Naive thymus-derived CD4-positive, alpha-beta T cell (primary cell): ENCODE results near the gene NOS3. TPM values are rescaled to one million over a fixed set of nuclear protein-coding genes. Genes with fewer than 3 reads are reported as not detected.
A peak's percentile ranks its signal among the peaks of the same experiment; 100 is the strongest.

Experiments
- ATAC-seq: fragments of 150-1000 bp; cut with Tn5 transposase; 2 replicates; pipeline ENCODE4 v1.10.0; 2021; ENCODE audit warnings: mild to moderate bottlenecking, moderate library complexity
- CTCF ChIA-PET: fragments of 350-600 bp; sonication (Branson Sonifier 250); formaldehyde crosslinking; loops from one replicate; lab custom pipeline; 2021; ENCODE audit warnings: antibody characterized with exemption; lab: Charles Lee
- POLR2A ChIA-PET: fragments of 350-600 bp; sonication (Branson Sonifier 250); formaldehyde crosslinking; loops from one replicate; lab custom pipeline; 2021; ENCODE audit warnings: antibody characterized with exemption, inconsistent platforms; lab: Charles Lee
- DNase-seq, 9 donors: peaks; one replicate each; pipeline versions ENCODE4 v3.0.0 to v3.0.0-alpha.2; 2020 to 2022; ENCODE audit warnings: mixed read lengths in 1 of 9
- H3K27ac ChIP-seq: one replicate; pipeline ENCODE4 v1.7.0; 2013; ENCODE audit warnings: mild to moderate bottlenecking, low read depth, low read length, moderate library complexity
- H3K27me3 ChIP-seq, 2 donors: one replicate each; pipeline ENCODE4 v1.7.0; 2013; ENCODE audit warnings: low read length in 2 of 2, mild to moderate bottlenecking in 2 of 2, moderate library complexity in 2 of 2; ENCODE audit not compliant: control insufficient read depth in 2 of 2, insufficient read depth in 2 of 2
- H3K36me3 ChIP-seq, 3 experiments: 1 replicate in 2 of 3; 2 replicates in 1 of 3; pipeline ENCODE4 v1.7.0; 2013; ENCODE audit warnings: low read length in 3 of 3, mild to moderate bottlenecking in 3 of 3, moderate library complexity in 1 of 3; ENCODE audit not compliant: insufficient read depth in 3 of 3, control insufficient read depth in 2 of 3
- H3K4me1 ChIP-seq, 2 donors: one replicate each; pipeline ENCODE4 v1.7.0; 2013; ENCODE audit warnings: low read length in 2 of 2, mild to moderate bottlenecking in 2 of 2, moderate library complexity in 1 of 2; ENCODE audit not compliant: control insufficient read depth in 2 of 2, insufficient read depth in 2 of 2
- H3K4me3 ChIP-seq: 2 replicates; pipeline ENCODE4 v1.7.0; 2013; ENCODE audit warnings: mild to moderate bottlenecking, low read length
- H3K9me3 ChIP-seq, 3 experiments: 1 replicate in 2 of 3; 2 replicates in 1 of 3; pipeline ENCODE4 v1.7.0; 2013; ENCODE audit warnings: low read length in 3 of 3; ENCODE audit not compliant: control insufficient read depth in 2 of 3
- H3K27ac Mint-ChIP-seq, 9 donors: one replicate each; pipeline ENCODE4 v1.8.0; 2020 to 2022; ENCODE audit warnings: mixed read lengths in 9 of 9, mild to moderate bottlenecking in 8 of 9, moderate library complexity in 5 of 9, inconsistent platforms in 2 of 9
- H3K27me3 Mint-ChIP-seq, 5 donors: one replicate each; pipeline ENCODE4 v1.8.0; 2021 to 2022; ENCODE audit warnings: mixed read lengths in 5 of 5, mild to moderate bottlenecking in 1 of 5
- H3K36me3 Mint-ChIP-seq, 5 donors: one replicate each; pipeline ENCODE4 v1.8.0; 2020 to 2022; ENCODE audit warnings: mixed read lengths in 5 of 5, mild to moderate bottlenecking in 3 of 5, inconsistent platforms in 1 of 5
- H3K4me1 Mint-ChIP-seq, 7 donors: one replicate each; pipeline ENCODE4 v1.8.0; 2020 to 2022; ENCODE audit warnings: mixed read lengths in 7 of 7, mild to moderate bottlenecking in 3 of 7, inconsistent platforms in 1 of 7
- H3K4me3 Mint-ChIP-seq, 10 donors: one replicate each; pipeline ENCODE4 v1.8.0; 2020 to 2022; ENCODE audit warnings: mild to moderate bottlenecking in 10 of 10, mixed read lengths in 10 of 10, moderate library complexity in 6 of 10, inconsistent platforms in 2 of 10
- H3K9me3 Mint-ChIP-seq, 11 donors: one replicate each; pipeline ENCODE4 v1.8.0; 2020 to 2022; ENCODE audit warnings: mixed read lengths in 11 of 11, mild to moderate bottlenecking in 4 of 11, inconsistent platforms in 1 of 11, moderate library complexity in 1 of 11
- intact Hi-C, 2 donors: fragments of 100-400 bp; cut with micrococcal nuclease; formaldehyde crosslinking; loops; one replicate each; pipeline ENCODE4 v1.15.1; 2023
- polyA plus RNA-seq, 2 donors: library from polyadenylated mRNA; unstranded; fragments of 300-500 nt; fragmentation: Illumina TruSeq; gene quantifications; one replicate each; pipeline ENCODE4 v1.2.3, GENCODE V29; 2021
- total RNA-seq, 6 experiments: library from RNA in 5 of 6; stranded (reverse) in 5 of 6; gene quantifications; 1 replicate in 5 of 6; 2 replicates in 1 of 6; pipeline ENCODE4 v1.2.3 and lab custom pipeline; 2021 to 2026

Gene NOS3
- total and polyA plus RNA-seq, 7 experiments from 2014 or later: 2.8 to 19.1 (median 7.9) TPM

DNA sequence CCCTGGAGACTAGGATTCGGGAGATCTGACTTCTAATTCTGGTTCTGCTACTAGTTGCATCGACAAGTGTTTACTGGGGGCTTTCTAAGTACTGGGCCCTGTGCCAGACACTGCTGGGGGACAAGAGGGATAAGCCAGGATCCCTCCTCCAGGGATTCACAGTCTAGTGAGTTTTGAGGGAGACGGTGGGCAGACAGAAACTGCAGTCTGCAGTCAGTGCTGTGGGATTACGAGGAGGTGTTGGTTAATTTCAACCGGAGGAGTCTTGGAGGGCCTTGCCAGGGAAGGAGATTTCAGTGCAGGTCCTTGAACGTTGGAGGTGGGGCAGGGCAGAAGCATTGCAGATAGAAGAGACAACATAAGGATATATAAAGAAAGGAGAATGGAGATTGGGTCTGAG lies 9.2 kb upstream of the NOS3 start:
- peaks cover 8 to 9% of the 10 kb centered on the region in 2 donors for H3K27me3 ChIP-seq
- no peak for DNase-seq
- H3K36me3 ChIP-seq: no peaks in the 10 kb centered on the region
- POLR2A ChIA-PET: no interaction called here
- CTCF ChIA-PET: no interaction called here
- Mint-ChIP-seq H3K27me3 (peaks cover 17 to 78% (median 33%) of the 10 kb centered on the region in 5 donors), H3K4me3 (no peak overlapping the region), H3K27ac (peak overlapping the region in 1 of 9 donors; percentile 1), H3K4me1 (peaks cover 21 to 27% (median 24%) of the 10 kb centered on the region in 7 donors), H3K36me3 (peaks cover 0 to 5% (median 0%) of the 10 kb centered on the region in 5 donors), H3K9me3 (peaks cover 0 to 4% (median 0%) of the 10 kb centered on the region in 11 donors)
- no peak overlapping the region for H3K27ac ChIP-seq
- peaks cover 12 to 23% of the 10 kb centered on the region in 2 donors for H3K4me1 ChIP-seq
- ATAC-seq: no peak
- intact Hi-C loops: loop anchor here in 1 of 2 donors (10.0 kb wide), 1 partner anchor 207 kb away; no protein-coding TSS in a partner anchor
- H3K4me3 ChIP-seq: no peak overlapping the region
- no peaks in the 10 kb centered on the region for H3K9me3 ChIP-seq

DNA sequence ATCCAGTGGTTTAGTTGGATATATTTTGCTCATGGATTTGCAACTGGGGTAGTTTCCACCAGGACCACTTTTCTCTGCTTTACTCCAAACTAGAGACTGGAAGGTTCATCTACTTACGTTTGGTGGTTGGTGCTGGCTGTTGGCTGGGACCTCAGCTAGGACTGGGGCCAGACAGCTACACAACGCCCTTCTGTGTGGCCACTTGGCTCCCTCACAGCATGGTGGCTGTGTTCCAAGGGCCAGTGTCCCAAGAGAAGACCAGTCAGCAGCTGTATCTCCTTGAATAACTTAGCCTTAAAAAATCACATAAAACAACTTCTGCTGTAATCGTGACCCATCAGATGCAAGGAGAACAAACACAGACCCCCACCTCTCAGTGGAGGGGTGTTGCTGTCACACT lies 8.5 kb upstream of the NOS3 start:
- Histone ChIP-seq H3K4me1 (peaks cover 12 to 16% of the 10 kb centered on the region in 2 donors), H3K36me3 (no peaks in the 10 kb centered on the region), H3K4me3 (no peak overlapping the region), H3K27me3 (peaks cover 3% of the 10 kb centered on the region in 2 donors), H3K27ac (no peak overlapping the region), H3K9me3 (no peaks in the 10 kb centered on the region)
- H3K4me3 Mint-ChIP-seq: no peak overlapping the region
- ATAC-seq (no peak), DNase-seq (no peak)
- H3K27ac Mint-ChIP-seq: no peak overlapping the region
- intact Hi-C loops: loop anchor here in 1 of 2 donors (10.0 kb wide), 1 partner anchor 208 kb away; no protein-coding TSS in a partner anchor
- peaks cover 14 to 22% (median 17%) of the 10 kb centered on the region in 7 donors for H3K4me1 Mint-ChIP-seq
- POLR2A ChIA-PET: interaction anchor here (0.5 kb wide), 1 partner anchor 655 kb away, joined by 3 read pairs; no protein-coding TSS in a partner anchor
- CTCF ChIA-PET: interaction anchor here (0.7 kb wide), 1 partner anchor 84 kb away, joined by 5 read pairs; no protein-coding TSS in a partner anchor
- peaks cover 0 to 4% (median 0%) of the 10 kb centered on the region in 5 donors for H3K36me3 Mint-ChIP-seq
- peaks cover 10 to 73% (median 26%) of the 10 kb centered on the region in 5 donors for H3K27me3 Mint-ChIP-seq
- H3K9me3 Mint-ChIP-seq: peaks cover 0 to 4% (median 0%) of the 10 kb centered on the region in 11 donors

DNA sequence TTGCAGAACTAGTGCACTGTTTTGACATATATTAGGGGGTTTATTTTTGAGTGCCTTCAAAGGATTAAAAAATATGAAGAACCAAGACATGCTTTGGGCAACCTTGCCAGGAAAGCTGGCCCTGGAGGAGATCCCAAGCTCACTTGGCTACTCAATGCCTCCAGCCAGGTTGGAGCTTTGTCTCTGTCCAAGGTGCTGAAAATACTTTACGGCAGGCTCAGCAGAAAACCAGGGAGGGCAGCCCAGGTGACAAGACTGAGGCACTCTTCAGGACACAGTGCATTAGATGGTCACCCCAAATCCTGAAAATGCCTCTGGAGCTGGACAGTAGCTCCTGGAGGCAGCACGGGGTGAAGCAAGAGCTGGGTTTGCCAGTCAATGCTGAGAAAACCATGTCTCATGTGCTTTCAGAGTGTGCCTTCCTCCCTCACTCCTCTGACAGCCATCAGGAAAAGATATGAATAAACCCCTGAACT lies 6.9 kb upstream of the NOS3 start:
- POLR2A ChIA-PET: interaction anchor here (0.8 to 3.3 kb wide), 6 partner anchors 9 to 63 kb away, joined by 3 to 19 read pairs (median 8); partner anchors contain the start of gene ABCB8

GRCh38 chr7:150986099-150986512 lies 4.7 kb upstream of the NOS3 start:
- Mint-ChIP-seq H3K27me3 (peaks cover 5 to 59% (median 10%) of the 10 kb centered on the region in 5 donors), H3K4me3 (peak overlapping the region in 6 of 10 donors; percentile 17 to 69 (median 40))
- DNase-seq: peak in 5 of 9 donors; percentile 42 to 55 (median 51)

More for the DNA sequence above, 6.9 kb upstream of the NOS3 start:
- H3K36me3 Mint-ChIP-seq: no peaks in the 10 kb centered on the region
- Histone ChIP-seq H3K9me3 (no peaks in the 10 kb centered on the region), H3K4me3 (no peak overlapping the region), H3K27me3 (peaks cover 0 to 3% of the 10 kb centered on the region in 2 donors), H3K27ac (no peak overlapping the region), H3K4me1 (peaks cover 13 to 22% of the 10 kb centered on the region in 2 donors), H3K36me3 (no peaks in the 10 kb centered on the region)
- peak overlapping the region in 1 of 9 donors; percentile 56 for H3K27ac Mint-ChIP-seq
- H3K4me3 Mint-ChIP-seq: no peak overlapping the region
- peaks cover 0 to 3% (median 0%) of the 10 kb centered on the region in 11 donors for H3K9me3 Mint-ChIP-seq
- H3K27me3 Mint-ChIP-seq: peaks cover 10 to 75% (median 18%) of the 10 kb centered on the region in 5 donors
- intact Hi-C loops: loop anchor here in 1 of 2 donors (10.0 kb wide), 1 partner anchor 209 kb away; no protein-coding TSS in a partner anchor
- ATAC-seq (no peak), DNase-seq (peak in 6 of 9 donors; percentile 38 to 70 (median 54))
- CTCF ChIA-PET: interaction anchor here (0.6 to 5.2 kb wide), 10 partner anchors 8 to 128 kb away, joined by 3 to 95 read pairs (median 15); no protein-coding TSS in a partner anchor
- peaks cover 16 to 29% (median 24%) of the 10 kb centered on the region in 7 donors for H3K4me1 Mint-ChIP-seq

GRCh38 chr7:150986556-150986955 lies 4.3 kb upstream of the NOS3 start:
- Mint-ChIP-seq H3K4me1 (peaks cover 19 to 37% (median 28%) of the 10 kb centered on the region in 7 donors), H3K36me3 (peaks cover 0 to 16% (median 8%) of the 10 kb centered on the region in 5 donors), H3K27me3 (peaks cover under 1 to 54% (median 5%) of the 10 kb centered on the region in 5 donors), H3K4me3 (peak overlapping the region in 1 of 10 donors; percentile 37), H3K9me3 (peaks cover 0 to 24% (median 17%) of the 10 kb centered on the region in 11 donors), H3K27ac (no peak overlapping the region)
- no peak for ATAC-seq
- H3K36me3 ChIP-seq: no peaks in the 10 kb centered on the region
- peaks cover 0 to 3% of the 10 kb centered on the region in 2 donors for H3K27me3 ChIP-seq
- H3K9me3 ChIP-seq: peaks cover 0 to 20% (median 15%) of the 10 kb centered on the region in 3 experiments
- peaks cover 12 to 21% of the 10 kb centered on the region in 2 donors for H3K4me1 ChIP-seq
- intact Hi-C loops: loop anchor here (1.0 to 10.0 kb wide), 4 partner anchors 65 to 212 kb away; partner anchors contain the start of genes CDK5 (in 1 of the 2) and SLC4A2 (in 1 of the 2)
- POLR2A ChIA-PET: interaction anchor here (1.1 to 1.4 kb wide), 3 partner anchors 13 to 32 kb away, joined by 4 to 6 read pairs (median 4); no protein-coding TSS in a partner anchor
- CTCF ChIA-PET: interaction anchor here (0.6 to 5.2 kb wide), 12 partner anchors 8 to 271 kb away, joined by 3 to 95 read pairs (median 9); no protein-coding TSS in a partner anchor
- H3K27ac ChIP-seq: no peak overlapping the region
- no peak for DNase-seq
- H3K4me3 ChIP-seq: no peak overlapping the region

More at GRCh38 chr7:150986099-150986512, 4.7 kb upstream of the NOS3 start:
- Histone ChIP-seq H3K4me3 (no peak overlapping the region), H3K27ac (no peak overlapping the region), H3K36me3 (no peaks in the 10 kb centered on the region), H3K27me3 (peaks cover 0 to 3% of the 10 kb centered on the region in 2 donors), H3K9me3 (peaks cover 0 to 16% (median 11%) of the 10 kb centered on the region in 3 experiments), H3K4me1 (peaks cover 12 to 21% of the 10 kb centered on the region in 2 donors)
- peaks cover 0 to 19% (median 13%) of the 10 kb centered on the region in 11 donors for H3K9me3 Mint-ChIP-seq
- CTCF ChIA-PET: interaction anchor here (0.7 to 5.2 kb wide), 14 partner anchors 8 to 126 kb away, joined by 3 to 95 read pairs (median 5); no protein-coding TSS in a partner anchor
- peaks cover 0 to 14% (median 6%) of the 10 kb centered on the region in 5 donors for H3K36me3 Mint-ChIP-seq
- intact Hi-C loops: loop anchor here (1.0 to 10.0 kb wide), 4 partner anchors 65 to 211 kb away; partner anchors contain the start of genes CDK5 (in 1 of the 2) and SLC4A2 (in 1 of the 2)
- peak; percentile 72 for ATAC-seq
- peaks cover 19 to 37% (median 28%) of the 10 kb centered on the region in 7 donors for H3K4me1 Mint-ChIP-seq
- POLR2A ChIA-PET: interaction anchor here (0.8 to 3.3 kb wide), 8 partner anchors 8 to 42 kb away, joined by 3 to 19 read pairs (median 4); partner anchors contain the start of gene ABCB8
- peak overlapping the region in 1 of 9 donors; percentile 56 for H3K27ac Mint-ChIP-seq
